Stomach (tissue), 9 donors: ENCODE data around the gene PALD1. TPM values are rescaled to one million over a fixed set of nuclear protein-coding genes. Genes with fewer than 3 reads are reported as not detected.

Source experiments
- DNase-seq, 2 donors: peaks; one replicate each; pipeline versions ENCODE4 v3.0.0 to v3.0.0-alpha.2; 2013 to 2019
- H3K27ac ChIP-seq, 5 donors: fragments of 200-600 bp in 4 of 5; sonication (generic) in 4 of 5; one replicate each; pipeline ENCODE4 v1.5.1; 2013 to 2019; ENCODE audit warnings: mild to moderate bottlenecking in 1 of 5, moderate library complexity in 1 of 5
- H3K27me3 ChIP-seq, 3 donors: fragments of 200-600 bp; sonication (generic); one replicate each; pipeline ENCODE4 v1.5.1; 2017 to 2019; ENCODE audit warnings: mixed run types in 1 of 3
- H3K36me3 ChIP-seq, 4 donors: fragments of 200-600 bp; sonication (generic); 1 replicate in 3 of 4; 2 replicates in 1 of 4; pipeline ENCODE4 v1.5.1; 2016 to 2019
- H3K4me1 ChIP-seq, 4 donors: fragments of 200-600 bp; sonication (generic); one replicate each; pipeline ENCODE4 v1.5.1; 2016 to 2019
- H3K4me3 ChIP-seq, 4 donors: fragments of 200-600 bp; sonication (generic) in 3 of 4; one replicate each; pipeline ENCODE4 v1.5.1; 2016 to 2019; ENCODE audit warnings: mild to moderate bottlenecking in 1 of 4
- H3K9me3 ChIP-seq, 4 donors: fragments of 200-600 bp; sonication (generic); one replicate each; pipeline ENCODE4 v1.5.1; 2016 to 2019
- CTCF ChIP-seq, 7 experiments: fragments of 450-650 bp in 4 of 7; fragments of 200-600 bp in 3 of 7; sonication (generic) in 3 of 7; IDR thresholded peaks; one replicate each; pipeline ENCODE4 v1.5.1; 2016 to 2019; ENCODE audit warnings: antibody characterized with exemption in 7 of 7, control low read depth in 2 of 7, mild to moderate bottlenecking in 1 of 7
- EP300 ChIP-seq: sonication (generic); formaldehyde crosslinking; IDR thresholded peaks from one replicate; pipeline ENCODE4 v1.6.1; 2017; ENCODE audit warnings: antibody characterized with exemption
- POLR2A ChIP-seq, 4 donors: fragments of 450-650 bp; IDR thresholded peaks; one replicate each; pipeline ENCODE4 v1.6.1; 2016; ENCODE audit warnings: antibody characterized with exemption in 4 of 4, control low read depth in 2 of 4, mild to moderate bottlenecking in 1 of 4, moderate library complexity in 1 of 4
- POLR2AphosphoS5 ChIP-seq, 3 donors: sonication (generic); formaldehyde crosslinking; IDR thresholded peaks; one replicate each; pipeline ENCODE4 v1.6.1; 2016; ENCODE audit warnings: antibody characterized with exemption in 3 of 3
- WGBS, 5 donors: extraction: QIAGEN DNeasy Blood & Tissue Kit in 3 of 5; methylation state at CpG; one replicate each; pipeline versions ENCODE4 v1.1.5 to v1.1.7; 2013 to 2018; 5-methylcytosine and 5-hydroxymethylcytosine counted together
- intact Hi-C: fragments of 100-400 bp; cut with DNase I; formaldehyde crosslinking; loops from one replicate; pipeline ENCODE4 v1.15.1; 2023; ENCODE audit warnings: low total_unique reads
- polyA plus RNA-seq, 3 donors: library from polyadenylated mRNA; stranded (reverse); fragments of 200-250 nt; gene quantifications; one replicate each; pipeline ENCODE4 v1.2.3, GENCODE V29; 2013
- total RNA-seq, 5 donors: library from RNA; depleted of rRNA; stranded (reverse); fragments of >200 nt; gene quantifications; one replicate each; pipeline versions ENCODE4 v1.1.0 to v1.2.3, GENCODE V29; 2014 to 2016
- donor health status: healthy with polysubstance abuse.
- donor health status: Bipolar disorder and iron deficiency.
- donor health status: healthy.

The PALD1 gene
- total and polyA plus RNA-seq, 8 donors: 2.4 to 25.1 (median 4.0) TPM

GRCh38 chr10:70513848-70514309 lies 35.3 kb downstream of the PALD1 start:
- Histone ChIP-seq H3K36me3 (no peaks in the 10 kb centered on the region), H3K9me3 (no peaks in the 10 kb centered on the region), H3K27ac (peak overlapping the region in 2 of 5 donors; percentile 3 to 47), H3K27me3 (no peaks in the 10 kb centered on the region), H3K4me3 (no peak overlapping the region), H3K4me1 (peaks cover 24 to 66% (median 46%) of the 10 kb centered on the region in 4 donors)
- TF ChIP-seq EP300: no peak
- intact Hi-C loops: no loop called here
- DNase-seq: no peak
- 39 to 46% (median 45%) methylated on average over 10 to 14 of the region's 14 CpGs for WGBS, 5 donors

DNA sequence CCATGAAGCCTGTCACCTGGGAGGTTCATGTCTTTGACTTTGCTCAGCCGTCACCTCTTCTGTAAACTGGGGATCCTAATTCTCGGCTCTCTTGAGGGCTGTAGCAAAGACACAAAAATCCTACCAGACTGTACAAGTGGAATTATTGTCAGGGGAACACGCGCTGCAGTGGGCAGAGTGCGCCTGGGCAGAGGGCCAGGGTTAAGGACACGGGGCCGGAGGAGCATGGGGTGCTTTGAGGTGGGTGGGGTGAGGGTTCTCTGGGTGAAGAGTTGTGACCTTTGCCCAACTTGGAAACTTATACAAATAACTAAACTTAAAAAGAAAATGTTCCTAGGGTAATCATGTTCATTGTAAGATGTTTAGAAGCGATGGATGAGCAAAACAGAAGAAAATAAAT lies 36.0 kb downstream of the PALD1 start:
- peak overlapping the region in 1 of 5 donors; percentile 47 for H3K27ac ChIP-seq
- no peak for TF ChIP-seq POLR2AphosphoS5 (IDR thresholded peaks at IDR 0.05)
- TF ChIP-seq EP300: no peak
- no peak for TF ChIP-seq CTCF (IDR thresholded peaks at IDR 0.05)
- no peak for TF ChIP-seq POLR2A (IDR thresholded peaks at IDR 0.05)
- no peaks in the 10 kb centered on the region for H3K27me3 ChIP-seq
- no peak overlapping the region for H3K4me3 ChIP-seq
- H3K36me3 ChIP-seq: no peaks in the 10 kb centered on the region
- WGBS, 5 donors: 57 to 69% (median 65%) methylated on average over 8 of the region's 8 CpGs
- peaks cover 21 to 59% (median 39%) of the 10 kb centered on the region in 4 donors for H3K4me1 ChIP-seq
- intact Hi-C loops: no loop called here
- DNase-seq: no peak
- no peaks in the 10 kb centered on the region for H3K9me3 ChIP-seq

- Histone ChIP-seq H3K9me3 (no peaks in the 10 kb centered on the region), H3K4me3 (no peak overlapping the region), H3K27ac (no peak overlapping the region), H3K36me3 (no peaks in the 10 kb centered on the region), H3K27me3 (no peaks in the 10 kb centered on the region), H3K4me1 (peaks cover 16 to 53% (median 33%) of the 10 kb centered on the region in 4 donors)
- no peak for TF ChIP-seq EP300
- 79 to 86% (median 83%) methylated on average over 8 of the region's 8 CpGs for WGBS, 5 donors
- no peak for DNase-seq
- intact Hi-C loops: no loop called here
Observed at GRCh38 chr10:70515035-70515667, 36.6 kb downstream of the PALD1 start.

DNA sequence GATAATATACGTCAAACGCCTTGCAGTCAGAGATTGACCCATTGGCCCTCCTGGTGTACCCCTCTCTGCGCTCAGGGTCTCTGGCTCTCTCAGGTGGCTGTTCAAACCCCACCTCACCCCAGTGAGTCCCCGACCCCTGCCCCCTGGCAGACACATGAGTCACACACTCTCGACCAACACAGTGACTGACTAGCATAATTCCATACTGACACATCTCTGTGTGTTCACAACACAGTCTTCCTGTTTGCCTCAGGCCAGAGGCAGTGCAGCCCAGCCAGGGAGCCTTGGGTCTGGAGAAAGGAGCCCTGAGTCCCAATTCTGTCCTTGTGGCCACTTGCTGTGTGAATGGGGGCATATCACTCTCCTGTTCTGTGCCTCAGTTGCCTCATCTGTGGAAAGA lies 40.1 kb downstream of the PALD1 start:
- no peaks in the 10 kb centered on the region for H3K36me3 ChIP-seq
- intact Hi-C loops: no loop called here
- H3K9me3 ChIP-seq: no peaks in the 10 kb centered on the region
- TF ChIP-seq POLR2AphosphoS5 (IDR thresholded peaks at IDR 0.05) (no peak), CTCF (IDR thresholded peaks at IDR 0.05) (no peak), EP300 (no peak), POLR2A (IDR thresholded peaks at IDR 0.05) (no peak)
- H3K27me3 ChIP-seq: no peaks in the 10 kb centered on the region
- no peak overlapping the region for H3K27ac ChIP-seq
- H3K4me3 ChIP-seq: no peak overlapping the region
- DNase-seq: no peak
- WGBS, 5 donors: 78 to 89% (median 85%) methylated on average over 5 of the region's 5 CpGs
- H3K4me1 ChIP-seq: peaks cover 0 to 34% (median 14%) of the 10 kb centered on the region in 4 donors

- 55 to 72% (median 70%) methylated on average over 6 of the region's 6 CpGs for WGBS, 5 donors
- no peak overlapping the region for H3K27ac ChIP-seq
- H3K9me3 ChIP-seq: no peaks in the 10 kb centered on the region
- no peak for TF ChIP-seq CTCF (IDR thresholded peaks at IDR 0.05)
- no peak for TF ChIP-seq POLR2AphosphoS5 (IDR thresholded peaks at IDR 0.05)
- TF ChIP-seq EP300: no peak
- TF ChIP-seq POLR2A (IDR thresholded peaks at IDR 0.05): no peak
- peaks cover 0 to 14% (median 0%) of the 10 kb centered on the region in 4 donors for H3K36me3 ChIP-seq
- DNase-seq: no peak
- H3K4me3 ChIP-seq: no peak overlapping the region
- intact Hi-C loops: no loop called here
- peaks cover 0 to 19% (median 8%) of the 10 kb centered on the region in 4 donors for H3K4me1 ChIP-seq
- no peaks in the 10 kb centered on the region for H3K27me3 ChIP-seq
Observed at GRCh38 chr10:70523057-70523456, 44.5 kb downstream of the PALD1 start.
